Measurements from ENCODE around the gene OSBPL5. TPM values are rescaled to one million over a fixed set of nuclear protein-coding genes. Genes with fewer than 3 reads are reported as not detected.

OSBPL5 gene
- total RNA-seq, 1 donor from 2014 or later: 1.6 TPM

DNA sequence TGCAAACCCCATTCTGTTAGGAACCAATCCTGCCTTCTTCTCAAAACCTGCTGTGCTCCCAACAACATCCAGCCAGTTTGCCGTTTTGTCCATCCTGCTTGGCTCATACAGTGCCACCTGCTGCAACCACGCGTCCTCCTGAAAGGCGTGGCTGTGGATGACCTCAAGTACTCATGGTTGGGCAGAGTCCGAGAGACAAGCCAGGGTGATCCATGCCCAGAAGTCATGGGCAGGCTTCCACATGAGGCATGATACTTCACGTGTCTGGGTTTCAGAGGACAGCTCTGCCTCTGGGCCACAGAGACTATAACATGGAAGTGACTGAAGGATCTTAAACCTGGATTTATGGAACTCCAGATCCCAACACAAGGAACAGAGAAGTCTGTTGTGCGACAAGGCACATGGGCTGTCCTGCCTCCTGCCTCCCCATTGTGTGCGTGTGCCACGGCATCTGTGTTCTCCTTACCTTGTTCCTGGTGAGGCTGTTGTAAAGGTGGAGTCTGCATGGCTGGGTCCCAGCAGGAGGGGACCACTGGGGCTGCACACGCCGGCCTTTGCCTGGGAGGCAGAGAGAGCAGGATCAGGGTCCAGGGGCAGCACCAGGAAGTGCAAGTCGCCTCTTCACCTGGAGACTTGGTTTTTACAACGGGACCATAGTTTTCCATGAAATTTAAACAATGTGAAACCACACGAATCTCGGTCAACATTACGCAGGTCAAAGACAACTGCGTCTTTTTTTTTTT lies 123.2 kb downstream of the OSBPL5 start:
- intact Hi-C loops (cut with micrococcal nuclease): no loop called here

DNA sequence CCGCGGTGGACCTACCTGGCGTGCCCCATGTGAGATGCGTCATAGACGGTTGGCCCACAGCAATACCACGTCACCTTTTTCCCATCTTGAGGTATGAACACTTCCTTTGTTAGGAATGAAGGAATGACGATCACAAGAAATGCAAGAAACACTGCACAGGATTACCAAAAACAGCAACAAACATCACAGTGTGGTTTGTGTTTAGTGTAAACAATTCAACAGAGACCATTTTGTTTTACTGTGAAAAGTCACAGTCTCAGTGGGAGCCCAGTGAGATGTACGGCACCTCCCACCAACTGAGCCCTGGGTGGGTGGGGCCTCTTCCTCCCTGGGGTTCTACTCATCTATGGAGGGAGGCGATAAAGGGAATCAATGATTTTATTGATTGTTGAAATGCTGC lies 124.2 kb downstream of the OSBPL5 start:
- intact Hi-C loops (cut with micrococcal nuclease): no loop called here

DNA sequence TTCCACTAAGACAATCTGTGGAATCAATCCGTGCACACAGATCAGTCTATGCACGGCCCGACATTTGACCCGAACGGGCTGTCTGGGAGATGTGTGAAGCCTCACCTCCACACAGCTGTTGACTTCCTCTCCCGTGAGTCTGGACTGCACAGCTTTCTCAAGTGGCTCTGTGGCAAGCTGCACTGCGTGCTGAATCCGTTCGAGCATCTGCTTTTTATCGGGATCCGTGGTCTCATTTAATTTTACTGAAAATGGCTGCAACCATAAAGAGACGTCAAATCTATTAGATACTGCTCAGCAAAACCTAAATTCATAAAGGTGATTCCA lies 127.2 kb downstream of the OSBPL5 start:
- intact Hi-C loops (cut with micrococcal nuclease): loop anchor here (1.0 to 5.0 kb wide), 5 partner anchors 11 to 369 kb away; partner anchors contain the start of gene CARS1

Other genes with a start within 250 kb of the OSBPL5 start
- gene PHLDA2, start 235.9 kb downstream of the OSBPL5 start, total RNA-seq: 6.1 and 6.2 TPM in 2 replicates
- 301 and 313 TPM in 2 replicates for gene NAP1L4, start 173.0 kb downstream of the OSBPL5 start, total RNA-seq
- gene CARS1, start 107.9 kb downstream of the OSBPL5 start, total RNA-seq: 84.1 and 95.9 TPM in 2 replicates
- gene MRGPRG, start 53.5 kb upstream of the OSBPL5 start, total RNA-seq: not detected in 2 replicates
- gene MRGPRE, start 67.1 kb upstream of the OSBPL5 start, total RNA-seq: not detected in 2 replicates
- 33.4 and 35.7 TPM in 2 replicates for gene ZNF195, start 213.8 kb upstream of the OSBPL5 start, total RNA-seq